Brain microvascular endothelial cell (primary cell): ENCODE measurements around the gene CCL14.

Source experiments
- DNase-seq: peaks from one replicate; pipeline ENCODE4 v3.0.0-alpha.2; 2020
- H3K27ac ChIP-seq: fragments of 250-450 bp; sonication (Bioruptor Pico); 2 replicates; pipeline ENCODE4 v1.5.1; 2020; ENCODE audit warnings: mild to moderate bottlenecking, moderate library complexity
- H3K27me3 ChIP-seq: fragments of 250-450 bp; sonication (Bioruptor Pico); replicated peaks from 2 replicates; pipeline ENCODE4 v1.5.1; 2020; ENCODE audit warnings: mild to moderate bottlenecking
- H3K36me3 ChIP-seq: fragments of 250-450 bp; sonication (Bioruptor Pico); replicated peaks from 2 replicates; pipeline ENCODE4 v1.5.1; 2020; ENCODE audit warnings: mild to moderate bottlenecking
- H3K4me3 ChIP-seq: 2 replicates; pipeline ENCODE4 v1.5.1; 2011; ENCODE audit warnings: low read depth, mild to moderate bottlenecking, control low read depth, low read length, moderate library complexity
- CTCF ChIP-seq: IDR thresholded peaks from 2 replicates; pipeline ENCODE4 v1.5.1; 2011; ENCODE audit warnings: low read depth, mild to moderate bottlenecking, moderate library complexity, low read length, control low read depth, inconsistent platforms; ENCODE audit errors: missing control alignments
- in situ Hi-C: cut with HindIII; loops from 2 replicates; pipeline ENCODE4 v1.10.0; 2017; ENCODE audit warnings: low sequenced_read_pairs, low pct_ligation_motif_present

The CCL14 gene

DNA sequence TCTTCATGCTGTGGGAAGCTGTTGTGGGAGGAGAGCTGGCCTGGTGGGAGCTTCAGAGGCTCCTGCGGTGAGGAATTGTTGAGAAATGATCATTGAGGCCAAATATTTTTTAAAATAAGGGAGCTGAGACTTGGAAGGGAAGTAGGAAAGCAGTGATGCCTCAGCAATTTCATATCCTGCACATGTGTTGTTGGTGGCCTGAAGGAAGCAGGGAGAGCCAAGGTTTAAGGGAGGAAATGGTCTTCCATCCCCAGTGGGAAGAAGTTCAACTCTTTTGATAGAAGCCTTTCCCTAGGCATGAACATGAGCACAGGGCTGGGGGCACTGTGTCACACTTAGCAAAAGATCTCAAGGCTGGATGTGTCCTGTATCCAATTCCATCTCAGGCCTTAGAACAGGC lies at the start of gene CCL14:
TSS of gene CCL14 (minus strand) at position 87 of the 400 bp plus-strand sequence. CDS start at position 7, 80 bp downstream.
- H3K36me3 ChIP-seq: no peaks in the 10 kb centered on the region
- no peak within 1 kb of the TSS for H3K27ac ChIP-seq
- H3K4me3 ChIP-seq: no peak within 1 kb of the TSS
- no peaks in the 10 kb centered on the region for H3K27me3 ChIP-seq
- TF ChIP-seq CTCF: no peak
- no peak for DNase-seq
- in situ Hi-C loops: no loop called here

DNA sequence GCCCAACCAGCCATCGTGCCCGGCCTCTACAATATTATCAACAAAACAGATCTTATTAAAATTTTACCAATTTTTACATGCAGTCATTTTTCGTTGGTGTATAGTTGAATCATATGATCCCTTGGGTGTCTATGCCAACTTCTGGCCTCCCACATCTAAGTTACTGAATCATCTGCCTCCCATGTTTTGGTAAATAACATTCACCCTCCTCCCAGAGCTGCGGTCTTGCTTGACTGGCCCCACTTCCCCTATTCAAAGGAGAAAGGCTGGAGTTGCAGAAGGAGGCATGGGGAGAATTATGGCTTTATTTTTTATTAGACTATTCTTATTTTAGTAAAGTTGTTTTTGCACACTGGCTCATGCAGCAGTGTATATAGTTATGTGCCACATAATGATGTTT lies 49.7 kb upstream of the CCL14 start:
- no peak for TF ChIP-seq CTCF
- no peaks in the 10 kb centered on the region for H3K27me3 ChIP-seq
- in situ Hi-C loops: no loop called here
- DNase-seq: no peak
- H3K36me3 ChIP-seq: no peaks in the 10 kb centered on the region
- H3K4me3 ChIP-seq: no peak overlapping the region
- H3K27ac ChIP-seq: no peak overlapping the region

DNA sequence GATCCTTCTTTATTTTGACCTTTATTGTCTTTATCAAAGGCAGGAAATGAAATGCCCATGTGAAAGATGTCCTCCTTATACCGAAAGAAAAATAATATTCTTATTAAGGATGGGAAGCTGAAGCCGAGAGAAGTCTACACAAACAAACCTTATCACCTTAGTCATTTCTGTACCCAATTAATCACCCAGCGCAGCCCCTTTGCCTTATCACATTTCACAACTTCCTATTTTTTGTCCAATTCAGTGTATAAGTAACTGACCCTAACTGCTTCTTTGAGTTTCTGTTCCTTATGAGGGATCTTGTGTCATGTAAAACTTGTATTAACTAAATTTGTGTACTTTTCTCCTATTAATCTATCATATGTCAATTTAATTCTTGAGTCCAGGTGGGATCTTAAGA lies 47.6 kb upstream of the CCL14 start:
- no peak overlapping the region for H3K27ac ChIP-seq
- DNase-seq: no peak
- H3K27me3 ChIP-seq: no peaks in the 10 kb centered on the region
- H3K4me3 ChIP-seq: no peak overlapping the region
- TF ChIP-seq CTCF: no peak
- no peaks in the 10 kb centered on the region for H3K36me3 ChIP-seq
- in situ Hi-C loops: no loop called here

- Histone ChIP-seq H3K36me3 (no peaks in the 10 kb centered on the region), H3K27ac (no peak overlapping the region), H3K4me3 (no peak overlapping the region), H3K27me3 (no peaks in the 10 kb centered on the region)
- TF ChIP-seq CTCF: no peak
- DNase-seq: no peak
- in situ Hi-C loops: no loop called here
Observed at GRCh38 chr17:36030956-36031355, 44.4 kb upstream of the CCL14 start.

GRCh38 chr17:36027761-36028160 lies 41.2 kb upstream of the CCL14 start:
- Histone ChIP-seq H3K4me3 (no peak overlapping the region), H3K27ac (no peak overlapping the region), H3K27me3 (no peaks in the 10 kb centered on the region), H3K36me3 (no peaks in the 10 kb centered on the region)
- TF ChIP-seq CTCF: no peak
- DNase-seq: no peak
- in situ Hi-C loops: no loop called here

GRCh38 chr17:36024106-36024869 lies 37.8 kb upstream of the CCL14 start:
- no peaks in the 10 kb centered on the region for H3K36me3 ChIP-seq
- no peak overlapping the region for H3K4me3 ChIP-seq
- DNase-seq: no peak
- no peak for TF ChIP-seq CTCF
- no peaks in the 10 kb centered on the region for H3K27me3 ChIP-seq
- no peak overlapping the region for H3K27ac ChIP-seq
- in situ Hi-C loops: no loop called here
